GM12878 (cell line): ENCODE results near the gene TAS2R38.

Experiments
- ASH2L ChIP-seq: fragments of 300-600, 200-600 bp; sonication (generic); IDR thresholded peaks from 2 replicates; pipeline ENCODE4 v1.6.1; 2017; ENCODE audit warnings: low read depth, mild to moderate bottlenecking, borderline replicate concordance
- CTCF ChIP-seq, 3 experiments: IDR thresholded peaks in 2 of 3; conservative IDR thresholded peaks in 1 of 3; 2 replicates each; pipeline ENCODE4 v1.5.1; 2011; ENCODE audit warnings: low read depth in 3 of 3, low read length in 3 of 3, mild to moderate bottlenecking in 3 of 3, control low read depth in 2 of 3, moderate library complexity in 2 of 3, inconsistent platforms in 1 of 3, mixed read lengths in 1 of 3; ENCODE audit not compliant: control insufficient read depth in 2 of 3, insufficient read depth in 1 of 3; ENCODE audit errors: extremely low read depth in 1 of 3
- EP300 ChIP-seq, 2 experiments: fragments of 150-350 bp in 1 of 2; IDR thresholded peaks; 2 replicates each; pipeline ENCODE4 v1.6.1; 2011 to 2012; ENCODE audit warnings: low read depth in 2 of 2, low read length in 2 of 2, borderline replicate concordance in 1 of 2, improper control_type of control experiment in 1 of 2, inconsistent platforms in 1 of 2; ENCODE audit not compliant: control insufficient read depth in 1 of 2
- EZH2 ChIP-seq: IDR thresholded peaks from 2 replicates; pipeline ENCODE4 v1.6.1; 2012; ENCODE audit warnings: low read depth, mild to moderate bottlenecking, control low read depth, inconsistent platforms, low read length, borderline replicate concordance; ENCODE audit not compliant: control insufficient read depth
- FOS ChIP-seq: IDR thresholded peaks from 3 replicates; pipeline ENCODE4 v1.6.1; 2011; ENCODE audit warnings: borderline replicate concordance; ENCODE audit not compliant: insufficient read length; ENCODE audit errors: extremely low read depth
- MAX ChIP-seq: IDR thresholded peaks from 2 replicates; pipeline ENCODE4 v1.6.1; 2012; ENCODE audit warnings: low read depth, low read length, improper control_type of control experiment
- POLR2A ChIP-seq: IDR thresholded peaks from 2 replicates; pipeline ENCODE4 v1.6.1; 2011; ENCODE audit warnings: low read depth, mild to moderate bottlenecking, low read length
- POLR2AphosphoS2 ChIP-seq: IDR thresholded peaks from 2 replicates; pipeline ENCODE4 v1.6.1; 2011; ENCODE audit warnings: low read depth, mild to moderate bottlenecking, low read length, improper control_type of control experiment, moderate library complexity
- POLR2AphosphoS5 ChIP-seq: IDR thresholded peaks from 2 replicates; pipeline ENCODE4 v1.6.1; 2011; ENCODE audit warnings: mild to moderate bottlenecking, low read length, inconsistent platforms
- SMARCA5 ChIP-seq: fragments of 450-650 bp; IDR thresholded peaks from 2 replicates; pipeline ENCODE4 v1.6.1; 2017; ENCODE audit warnings: mild to moderate bottlenecking
- SUZ12 ChIP-seq: fragments of 200-600 bp; sonication (generic); IDR thresholded peaks from one replicate; pipeline ENCODE4 v1.6.1; 2018; ENCODE audit warnings: antibody characterized with exemption, mild to moderate bottlenecking; ENCODE audit not compliant: unreplicated experiment
- TARDBP ChIP-seq: IDR thresholded peaks from 2 replicates; pipeline ENCODE4 v1.6.1; 2016; ENCODE audit warnings: borderline replicate concordance
- TCF7 ChIP-seq: IDR thresholded peaks from 2 replicates; pipeline ENCODE4 v1.6.1; 2014; ENCODE audit warnings: antibody characterized with exemption, borderline replicate concordance

- TF ChIP-seq CTCF (IDR thresholded peaks at IDR 0.05 in 2 of 3, conservative IDR thresholded peaks at IDR 0.05 in 1 of 3; ENCODE audit: control insufficient read depth in 2 of 3, extremely low read depth in 1 of 3, insufficient read depth in 1 of 3, low read depth in 3 of 3, low read length in 3 of 3) (no peak), POLR2AphosphoS2 (no peak), EP300 (IDR thresholded peaks at IDR 0.05; ENCODE audit: borderline replicate concordance in 1 of 2, control insufficient read depth in 1 of 2, low read depth in 2 of 2, low read length in 2 of 2) (no peak), TARDBP (no peak), FOS (no peak), POLR2A (no peak), POLR2AphosphoS5 (no peak), SMARCA5 (no peak), TCF7 (no peak), EZH2 (no peak), MAX (no peak), SUZ12 (no peak), ASH2L (no peak)
Observed at GRCh38 chr7:142002179-142002578, 28.6 kb upstream of the TAS2R38 start.
